K562 (cell line): ENCODE results near the gene LZTR1. TPM values are rescaled to one million over a fixed set of nuclear protein-coding genes. Genes with fewer than 3 reads are reported as not detected.

ENCODE experiments used
- ATAC-seq: fragments of 200-7000 bp; cut with Tn5 transposase; 3 replicates; pipeline ENCODE4 v1.9.1; 2020; ENCODE audit warnings: moderate library complexity
- BruUV-seq: library from RNA; stranded (reverse); fragments of 400-500 nt; replicated peaks from 2 replicates; lab custom pipeline; 2021; lab: Mats Ljungman, UMichigan
- CTCF ChIA-PET: fragments of 300-600 bp; formaldehyde crosslinking; extraction: SDS; loops from one replicate; lab custom pipeline; 2021; ENCODE audit warnings: low intra/inter-chr PET ratio; lab: Yijun Ruan, JAX
- POLR2A ChIA-PET: fragments of 300-600, 350-650 bp; sonication (Branson Sonifier 250); formaldehyde crosslinking; extraction: SDS; loops from one replicate; lab custom pipeline; 2021; ENCODE audit warnings: antibody characterized with exemption, inconsistent platforms; lab: Yijun Ruan, JAX
- DNase-seq, 4 experiments: peaks; one replicate each; pipeline versions ENCODE4 v3.0.0 to v3.0.0-alpha.2; 2011 to 2018; ENCODE audit warnings: low spot score in 3 of 4, mixed read lengths in 3 of 4; ENCODE audit errors: extremely low read depth in 1 of 4
- FAIRE-seq: peaks from 2 replicates; lab custom pipeline; 2011; peaks lifted over from hg19 to GRCh38; lab: Jason Lieb, UNC
- H2AFZ ChIP-seq: 2 replicates; pipeline ENCODE4 v1.6.0; 2011; ENCODE audit warnings: low read depth, low read length, control low read depth, inconsistent platforms
- H3K27ac ChIP-seq: fragments of 200-600 bp; 3 replicates; pipeline ENCODE4 v1.8.0; 2011; ENCODE audit warnings: low read depth, mild to moderate bottlenecking, control low read depth, inconsistent platforms, low read length, moderate library complexity, mixed read lengths; ENCODE audit errors: extremely low read depth
- H3K27me3 ChIP-seq, 2 experiments: fragments of 300-600 bp in 1 of 2; 2 replicates in 1 of 2; 3 replicates in 1 of 2; pipeline versions ENCODE4 v1.6.0 to v1.8.0; 2011; ENCODE audit warnings: inconsistent platforms in 2 of 2, low read length in 2 of 2, mild to moderate bottlenecking in 1 of 2, mixed read lengths in 1 of 2, moderate library complexity in 1 of 2; ENCODE audit not compliant: control insufficient read depth in 2 of 2, insufficient read depth in 2 of 2
- H3K36me3 ChIP-seq: fragments of 300-600 bp; 3 replicates; pipeline ENCODE4 v1.8.0; 2011; ENCODE audit warnings: mild to moderate bottlenecking, low read length, inconsistent platforms; ENCODE audit not compliant: control insufficient read depth, insufficient read depth
- H3K4me1 ChIP-seq, 2 experiments: fragments of 200-600 bp in 1 of 2; replicated peaks in 1 of 2; 2 replicates in 1 of 2; 3 replicates in 1 of 2; pipeline versions ENCODE4 v1.5.1 to v1.8.0; 2011; ENCODE audit warnings: inconsistent platforms in 2 of 2, low read length in 2 of 2, mild to moderate bottlenecking in 1 of 2, mixed read lengths in 1 of 2, moderate library complexity in 1 of 2; ENCODE audit not compliant: control insufficient read depth in 2 of 2, insufficient read depth in 2 of 2
- H3K4me2 ChIP-seq: 2 replicates; pipeline ENCODE4 v1.6.1; 2011; ENCODE audit warnings: low read length, control low read depth, inconsistent platforms, mixed read lengths; ENCODE audit not compliant: insufficient read depth
- H3K4me3 ChIP-seq: fragments of 200-600 bp; sonication (generic), shearing (Covaris generic); 2 replicates; pipeline ENCODE4 v1.5.1; 2016; ENCODE audit warnings: control low read depth, inconsistent platforms
- H3K79me2 ChIP-seq: fragments of 200-600 bp; 3 replicates; pipeline ENCODE4 v1.8.0; 2011; ENCODE audit warnings: low read length, inconsistent platforms; ENCODE audit not compliant: control insufficient read depth, insufficient read depth
- H3K9ac ChIP-seq, 2 experiments: 2 replicates each; pipeline versions ENCODE4 v1.6.0 to v1.6.1; 2011; ENCODE audit warnings: low read depth in 2 of 2, low read length in 2 of 2, control low read depth in 1 of 2, inconsistent platforms in 1 of 2, mild to moderate bottlenecking in 1 of 2, mixed read lengths in 1 of 2; ENCODE audit not compliant: insufficient read depth in 1 of 2
- H3K9me1 ChIP-seq: one replicate; pipeline ENCODE4 v1.6.0; 2011; ENCODE audit warnings: inconsistent platforms, mild to moderate bottlenecking, low read length, moderate library complexity; ENCODE audit not compliant: control insufficient read depth, insufficient read depth
- H3K9me3 ChIP-seq: replicated peaks from 2 replicates; pipeline ENCODE4 v1.5.1; 2011; ENCODE audit warnings: low read depth, low read length, inconsistent platforms; ENCODE audit not compliant: control insufficient read depth, insufficient read depth
- H4K20me1 ChIP-seq: replicated peaks from 2 replicates; pipeline ENCODE4 v1.6.1; 2011; ENCODE audit warnings: low read length, inconsistent platforms, mixed read lengths; ENCODE audit not compliant: control insufficient read depth, insufficient read depth
- CBX5 ChIP-seq: IDR thresholded peaks from 2 replicates; pipeline ENCODE4 v1.6.1; 2014; ENCODE audit warnings: low read depth, borderline replicate concordance
- FOXA3 ChIP-seq, 2 experiments: fragments of 450-650 bp in 1 of 2; sonication (generic) in 1 of 2; formaldehyde crosslinking; IDR thresholded peaks in 1 of 2; conservative IDR thresholded peaks in 1 of 2; 2 replicates each; pipeline versions ENCODE4 v1.4.0 to v1.8.0; 2020 to 2022; ENCODE audit warnings: mild to moderate bottlenecking in 2 of 2, missing genetic modification reagents in 1 of 2
- FOXM1 ChIP-seq, 2 experiments: fragments of 450-650 bp in 1 of 2; sonication (generic) in 1 of 2; formaldehyde crosslinking in 1 of 2; IDR thresholded peaks; 2 replicates each; pipeline versions ENCODE4 v1.6.1 to v1.9.0; 2017 to 2022; ENCODE audit warnings: low read depth in 2 of 2, mild to moderate bottlenecking in 2 of 2, missing genetic modification reagents in 1 of 2, moderate library complexity in 1 of 2
- HNRNPK ChIP-seq: fragments of 200-400 bp; formaldehyde crosslinking; IDR thresholded peaks from one replicate; pipeline ENCODE4 v1.6.1; 2018; ENCODE audit warnings: mild to moderate bottlenecking, low read depth, low read length; ENCODE audit not compliant: poor library complexity, severe bottlenecking
- MTA3 ChIP-seq: fragments of 450-650 bp; formaldehyde crosslinking; IDR thresholded peaks from 2 replicates; pipeline ENCODE4 v1.6.1; 2017; ENCODE audit warnings: mild to moderate bottlenecking, borderline replicate concordance
- NR1H2 ChIP-seq: sonication (generic); formaldehyde crosslinking; IDR thresholded peaks from 2 replicates; pipeline ENCODE4 v1.4.0; 2020; ENCODE audit warnings: mild to moderate bottlenecking, missing genetic modification reagents
- XRCC3 ChIP-seq: fragments of 450-650 bp; IDR thresholded peaks from 2 replicates; pipeline ENCODE4 v1.6.1; 2017; ENCODE audit warnings: mild to moderate bottlenecking, moderate library complexity
- ZKSCAN8 ChIP-seq: fragments of 200-800 bp; sonication (Bioruptor generic); IDR thresholded peaks from 2 replicates; pipeline ENCODE4 v1.6.1; 2016; ENCODE audit warnings: missing genetic modification characterization, missing compliant biosample characterization
- ZNF584 ChIP-seq: fragments of 200-800 bp; sonication (Bioruptor generic); IDR thresholded peaks from 2 replicates; pipeline ENCODE4 v1.6.1; 2016; ENCODE audit warnings: low read depth, mild to moderate bottlenecking, missing genetic modification characterization, missing compliant biosample characterization
- WGBS: fragments of 100-300 bp; shearing (Covaris generic); methylation state at CpG from one replicate; pipeline ENCODE4 v1.1.6; 2016; ENCODE audit warnings: low coverage, mixed read lengths; ENCODE audit not compliant: insufficient coverage; ENCODE audit errors: missing lambda C conversion rate; 5-methylcytosine and 5-hydroxymethylcytosine counted together
- in situ Hi-C: fragments of 300-500 bp; cut with MboI; formaldehyde crosslinking; loops from 4 replicates; pipeline ENCODE4 v1.15.0; 2018; ENCODE audit warnings: inconsistent platforms, mixed read lengths
- intact Hi-C: fragments of 100-400 bp; cut with micrococcal nuclease; formaldehyde crosslinking; loops from 2 replicates; pipeline ENCODE4 v1.14.2; 2022
- polyA plus RNA-seq, 8 experiments: library from polyadenylated mRNA; depleted of rRNA in 4 of 8; stranded (reverse) in 5 of 8; unstranded in 3 of 8; fragments of >200 nt; fragmentation: Nextera tagmentation in 2 of 8; fragmentation: Illumina TruSeq in 1 of 8; extraction: Ambion mirVana in 2 of 8; extraction: Trizol in 1 of 8; gene quantifications; 2 replicates each; pipeline versions ENCODE4 v1.2.1 to v1.2.3, GENCODE V29; 2011 to 2014; ENCODE audit warnings: inconsistent platforms in 1 of 8, missing spikeins in 1 of 8
- total RNA-seq, 7 experiments: library from RNA; depleted of rRNA in 6 of 7; stranded (reverse); fragments of >200 nt in 6 of 7; fragmentation: Illumina TruSeq in 2 of 7; extraction: Trizol in 2 of 7; gene quantifications; 2 replicates each; pipeline versions ENCODE4 v1.2.1 to v1.2.3, GENCODE V29; 2011 to 2021; ENCODE audit warnings: low replicate concordance in 1 of 7
- TF ChIP-seq, protein P1 (sequence below): fragments of 200-800 bp; sonication (Bioruptor generic); IDR thresholded peaks from 2 replicates; pipeline ENCODE4 v1.6.1; 2017; ENCODE audit warnings: missing genetic modification characterization, missing compliant biosample characterization
- TF ChIP-seq, protein P2 (sequence below): sonication (generic); formaldehyde crosslinking; IDR thresholded peaks from 2 replicates; pipeline ENCODE4 v1.8.1; 2023; ENCODE audit warnings: mild to moderate bottlenecking, missing genetic modification reagents
- TF ChIP-seq, protein P3 (sequence below), 2 experiments: fragments of 450-650 bp in 1 of 2; sonication (generic) in 1 of 2; formaldehyde crosslinking in 1 of 2; IDR thresholded peaks in 1 of 2; conservative IDR thresholded peaks in 1 of 2; 2 replicates each; pipeline versions ENCODE4 v1.6.1 to v1.8.1; 2016 to 2023; ENCODE audit warnings: mild to moderate bottlenecking in 2 of 2, moderate library complexity in 2 of 2, inconsistent platforms in 1 of 2, missing genetic modification reagents in 1 of 2

LZTR1 gene
- total and polyA plus RNA-seq, 9 of the 15 experiments (the other 6 are each of a cell fraction or from before 2014, with no cell fraction given), result 2.2 to 135 (median 63.0) TPM

DNA sequence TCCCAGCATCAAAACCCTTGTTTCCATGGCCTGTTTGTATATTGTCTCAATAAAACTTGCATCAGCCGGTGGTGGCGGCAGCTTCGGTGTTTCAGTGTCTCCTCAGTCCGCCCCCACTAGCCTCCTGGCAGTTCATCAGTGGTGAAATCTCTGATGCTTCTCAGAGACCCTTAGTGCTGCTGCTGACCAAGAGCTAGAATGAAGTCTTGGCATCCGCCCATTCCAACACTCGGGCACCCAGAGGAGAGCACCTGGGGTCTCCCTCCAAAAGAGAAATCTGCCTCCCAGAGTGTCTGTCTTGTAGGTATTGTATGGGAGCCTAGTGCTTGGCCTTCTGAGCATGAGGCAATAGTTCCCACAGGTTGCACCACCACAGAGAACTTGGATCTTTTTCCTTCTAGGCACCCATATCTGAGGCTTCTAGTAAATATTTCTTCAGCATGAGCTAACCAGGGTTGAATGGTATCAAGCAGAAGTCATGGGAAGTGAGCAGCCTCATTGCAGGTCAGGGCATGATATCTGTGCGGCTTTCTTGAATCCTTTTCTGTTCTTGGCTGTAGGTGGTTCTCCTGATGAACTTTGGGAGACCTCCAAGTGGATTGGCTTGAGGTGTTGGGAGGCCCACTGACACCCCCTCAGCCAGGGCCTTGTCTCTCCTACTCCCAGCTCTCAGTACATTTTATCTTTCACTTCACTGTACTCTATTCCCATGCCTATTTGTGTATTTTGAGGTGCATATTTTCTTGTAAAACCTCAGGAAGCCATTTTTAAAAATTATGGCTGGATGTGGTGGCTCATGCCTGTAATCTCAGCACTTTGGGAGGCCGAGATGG lies 28.2 kb upstream of the LZTR1 start (continued):
- TF ChIP-seq, protein P1, sequence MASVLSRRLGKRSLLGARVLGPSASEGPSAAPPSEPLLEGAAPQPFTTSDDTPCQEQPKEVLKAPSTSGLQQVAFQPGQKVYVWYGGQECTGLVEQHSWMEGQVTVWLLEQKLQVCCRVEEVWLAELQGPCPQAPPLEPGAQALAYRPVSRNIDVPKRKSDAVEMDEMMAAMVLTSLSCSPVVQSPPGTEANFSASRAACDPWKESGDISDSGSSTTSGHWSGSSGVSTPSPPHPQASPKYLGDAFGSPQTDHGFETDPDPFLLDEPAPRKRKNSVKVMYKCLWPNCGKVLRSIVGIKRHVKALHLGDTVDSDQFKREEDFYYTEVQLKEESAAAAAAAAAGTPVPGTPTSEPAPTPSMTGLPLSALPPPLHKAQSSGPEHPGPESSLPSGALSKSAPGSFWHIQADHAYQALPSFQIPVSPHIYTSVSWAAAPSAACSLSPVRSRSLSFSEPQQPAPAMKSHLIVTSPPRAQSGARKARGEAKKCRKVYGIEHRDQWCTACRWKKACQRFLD (CRISPR knock-in tag), result no peak

DNA sequence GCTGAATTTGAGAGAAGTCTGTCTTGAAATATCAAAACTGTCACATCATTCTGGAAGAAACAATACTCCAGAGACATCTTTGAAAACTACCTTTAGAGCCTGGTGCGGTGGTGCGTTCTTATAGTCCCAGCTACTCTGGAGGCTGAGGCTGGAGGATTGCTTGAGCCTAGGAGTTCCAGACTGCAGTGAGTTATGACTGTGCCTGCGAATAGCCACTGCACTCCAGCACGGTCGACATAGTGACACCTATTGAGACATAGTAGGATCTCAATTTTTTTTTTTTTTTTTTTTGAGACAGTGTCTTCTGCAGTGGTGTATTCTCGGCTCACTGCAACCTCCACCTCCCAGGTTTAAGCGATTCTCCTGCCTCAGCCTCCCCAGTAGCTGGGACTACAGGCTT lies 26.5 kb upstream of the LZTR1 start:
- H4K20me1 ChIP-seq, result peaks cover 52% of the 10 kb centered on the region
- peaks cover 0 to 25% of the 10 kb centered on the region in 2 experiments; a peak in 2 of 5 replicates for H3K4me1 ChIP-seq
- ChIA-PET CTCF (interaction anchor here (0.6 kb wide), 1 partner anchor 313 kb away, joined by 4 read pairs; no protein-coding TSS in a partner anchor), POLR2A (interaction anchor here (0.6 to 64.4 kb wide), 4 partner anchors 17 to 62 kb away, joined by 3 to 1556 read pairs (median 100); partner anchors contain the start of genes AIFM3, CRKL and LZTR1)
- H3K27ac ChIP-seq, result no peak overlapping the region
- no peak overlapping the region for H3K9ac ChIP-seq
- peak in 1 of 4 experiments; percentile 70 for DNase-seq
- in situ Hi-C loops (loop anchor here (25.0 kb wide), 1 partner anchor 182 kb away; no protein-coding TSS in a partner anchor), intact Hi-C loops (no loop called here)
- peak; percentile 48 for FAIRE-seq
- H3K9me3 ChIP-seq, result no peaks in the 10 kb centered on the region
- peaks cover 26% of the 10 kb centered on the region for H3K79me2 ChIP-seq
- peaks cover 39% of the 10 kb centered on the region for H3K36me3 ChIP-seq
- no peaks in the 10 kb centered on the region for H3K27me3 ChIP-seq
- H3K9me1 ChIP-seq, result peaks cover 4% of the 10 kb centered on the region
- H3K4me3 ChIP-seq, result no peak overlapping the region
- WGBS, result 46% methylated on average over 7 of the region's 7 CpGs
- H2AFZ ChIP-seq, result no peak overlapping the region
- ATAC-seq, result peak; percentile 29
- H3K4me2 ChIP-seq, result no peak overlapping the region
- no TSS peak for BruUV-seq
- TF ChIP-seq CBX5 (no peak), FOXA3 (CRISPR knock-in tag; conservative IDR thresholded peaks at IDR 0.05 in 1 of 2, IDR thresholded peaks at IDR 0.05 in 1 of 2) (peak in 1 of 2 experiments; percentile 55; a peak in 1 of 4 replicates), NR1H2 (CRISPR knock-in tag) (no peak), ZNF584 (no peak), ZKSCAN8 (CRISPR knock-in tag) (no peak), FOXM1 (IDR thresholded peaks at IDR 0.05; ENCODE audit: low read depth) (no peak), FOXM1 (CRISPR knock-in tag; IDR thresholded peaks at IDR 0.05; ENCODE audit: low read depth) (no peak), MTA3 (no peak), XRCC3 (no peak), HNRNPK (no peak)
- TF ChIP-seq, protein P2, sequence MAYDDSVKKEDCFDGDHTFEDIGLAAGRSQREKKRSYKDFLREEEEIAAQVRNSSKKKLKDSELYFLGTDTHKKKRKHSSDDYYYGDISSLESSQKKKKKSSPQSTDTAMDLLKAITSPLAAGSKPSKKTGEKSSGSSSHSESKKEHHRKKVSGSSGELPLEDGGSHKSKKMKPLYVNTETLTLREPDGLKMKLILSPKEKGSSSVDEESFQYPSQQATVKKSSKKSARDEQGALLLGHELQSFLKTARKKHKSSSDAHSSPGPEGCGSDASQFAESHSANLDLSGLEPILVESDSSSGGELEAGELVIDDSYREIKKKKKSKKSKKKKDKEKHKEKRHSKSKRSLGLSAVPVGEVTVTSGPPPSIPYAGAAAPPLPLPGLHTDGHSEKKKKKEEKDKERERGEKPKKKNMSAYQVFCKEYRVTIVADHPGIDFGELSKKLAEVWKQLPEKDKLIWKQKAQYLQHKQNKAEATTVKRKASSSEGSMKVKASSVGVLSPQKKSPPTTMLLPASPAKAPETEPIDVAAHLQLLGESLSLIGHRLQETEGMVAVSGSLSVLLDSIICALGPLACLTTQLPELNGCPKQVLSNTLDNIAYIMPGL (CRISPR knock-in tag), result 0 out of 2 replicates have a peak, but pooled peaks have one; percentile 9
- TF ChIP-seq, protein P3, sequence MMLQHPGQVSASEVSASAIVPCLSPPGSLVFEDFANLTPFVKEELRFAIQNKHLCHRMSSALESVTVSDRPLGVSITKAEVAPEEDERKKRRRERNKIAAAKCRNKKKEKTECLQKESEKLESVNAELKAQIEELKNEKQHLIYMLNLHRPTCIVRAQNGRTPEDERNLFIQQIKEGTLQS (IDR thresholded peaks at IDR 0.05), result no peak
- TF ChIP-seq, protein P3 (CRISPR knock-in tag; conservative IDR thresholded peaks at IDR 0.05), result 0 out of 2 replicates have a peak, but pooled peaks have one; percentile 1
